Neural cell (in vitro differentiated cells): ENCODE results near the gene PACRGL. TPM values are rescaled to one million over a fixed set of nuclear protein-coding genes. Genes with fewer than 3 reads are reported as not detected.

ENCODE experiments used
- H2AFZ ChIP-seq: fragments of 200-600, 300-800 bp; sonication (generic), shearing (Covaris generic); 2 replicates; pipeline ENCODE4 v1.6.0; 2014; ENCODE audit warnings: low read depth, mild to moderate bottlenecking, antibody characterized with exemption, low read length, moderate library complexity
- H3F3A ChIP-seq: fragments of 200-600 bp; shearing (Covaris generic); 2 replicates; pipeline ENCODE4 v1.6.1; 2016; ENCODE audit warnings: mild to moderate bottlenecking, moderate library complexity, mixed read lengths, antibody characterized with exemption, low read length; ENCODE audit not compliant: insufficient read depth, poor library complexity, severe bottlenecking
- H3K27ac ChIP-seq: fragments of 200-600, 300-800 bp; sonication (generic), shearing (Covaris generic); 2 replicates; pipeline ENCODE4 v1.5.1; 2014; ENCODE audit warnings: mild to moderate bottlenecking, low read length, moderate library complexity
- H3K27me3 ChIP-seq: fragments of 300-800, 200-600 bp; sonication (generic), shearing (Covaris generic); 2 replicates; pipeline ENCODE4 v1.6.0; 2014; ENCODE audit warnings: mild to moderate bottlenecking, low read depth, low read length, moderate library complexity; ENCODE audit not compliant: insufficient read depth
- H3K36me3 ChIP-seq: fragments of 300-800, 200-600 bp; sonication (generic), shearing (Covaris generic); 2 replicates; pipeline ENCODE4 v1.5.1; 2014; ENCODE audit warnings: mild to moderate bottlenecking, antibody characterized with exemption, low read length, moderate library complexity; ENCODE audit not compliant: insufficient read depth
- H3K4me2 ChIP-seq: fragments of 300-800, 200-600 bp; sonication (generic), shearing (Covaris generic); 2 replicates; pipeline ENCODE4 v1.6.0; 2014; ENCODE audit warnings: mild to moderate bottlenecking, low read length
- H3K4me3 ChIP-seq: fragments of 300-800, 200-600 bp; sonication (generic), shearing (Covaris generic); 2 replicates; pipeline ENCODE4 v1.5.1; 2014; ENCODE audit warnings: mild to moderate bottlenecking, low read length, moderate library complexity
- H3K79me2 ChIP-seq: fragments of 200-600 bp; shearing (Covaris generic); replicated peaks from 2 replicates; pipeline ENCODE4 v1.6.0; 2014; ENCODE audit warnings: mild to moderate bottlenecking, low read length, moderate library complexity; ENCODE audit not compliant: insufficient read depth
- H3K9ac ChIP-seq: fragments of 300-800, 200-600 bp; sonication (generic), shearing (Covaris generic); 2 replicates; pipeline ENCODE4 v1.6.1; 2016; ENCODE audit warnings: mild to moderate bottlenecking, low read length, mixed read lengths
- H3K9me2 ChIP-seq: fragments of 200-600 bp; shearing (Covaris generic); 2 replicates; pipeline ENCODE4 v1.6.1; 2016; ENCODE audit warnings: mild to moderate bottlenecking, low read length, mixed read lengths; ENCODE audit not compliant: insufficient read depth
- H3K9me3 ChIP-seq: fragments of 200-600, 300-800 bp; sonication (generic), shearing (Covaris generic); 2 replicates; pipeline ENCODE4 v1.6.1; 2016; ENCODE audit warnings: mild to moderate bottlenecking, mixed run types, low read length, moderate library complexity, mixed read lengths
- H4K20me1 ChIP-seq: fragments of 200-600 bp; shearing (Covaris generic); 2 replicates; pipeline ENCODE4 v1.6.1; 2016; ENCODE audit warnings: mild to moderate bottlenecking, mixed run types; ENCODE audit not compliant: insufficient read depth
- EP300 ChIP-seq: fragments of 450-650 bp; conservative IDR thresholded peaks from 2 replicates; pipeline ENCODE4 v1.6.1; 2014; ENCODE audit warnings: antibody characterized with exemption, mild to moderate bottlenecking, moderate library complexity; ENCODE audit not compliant: poor library complexity, severe bottlenecking
- EZH2 ChIP-seq: fragments of 200-600, 300-800 bp; shearing (Covaris generic), sonication (generic); IDR thresholded peaks from 2 replicates; pipeline ENCODE4 v1.6.1; 2014; ENCODE audit warnings: antibody characterized with exemption, low read length, borderline replicate concordance, mild to moderate bottlenecking; ENCODE audit not compliant: insufficient read depth, poor library complexity, severe bottlenecking
- MXI1 ChIP-seq: fragments of 450-650 bp; conservative IDR thresholded peaks from 2 replicates; pipeline ENCODE4 v1.6.1; 2014; ENCODE audit warnings: antibody characterized with exemption, mild to moderate bottlenecking; ENCODE audit not compliant: poor library complexity, severe bottlenecking
- POLR2AphosphoS5 ChIP-seq: IDR thresholded peaks from 2 replicates; pipeline ENCODE4 v1.6.1; 2012
- RAD21 ChIP-seq: fragments of 450-650 bp; conservative IDR thresholded peaks from 2 replicates; pipeline ENCODE4 v1.6.1; 2014; ENCODE audit warnings: antibody characterized with exemption, mild to moderate bottlenecking, moderate library complexity
- SMC3 ChIP-seq: fragments of 450-650 bp; conservative IDR thresholded peaks from 2 replicates; pipeline ENCODE4 v1.6.1; 2014; ENCODE audit warnings: antibody characterized with exemption, mild to moderate bottlenecking, moderate library complexity; ENCODE audit not compliant: poor library complexity
- TAF1 ChIP-seq: IDR thresholded peaks from 2 replicates; pipeline ENCODE4 v1.6.1; 2012; ENCODE audit warnings: low read depth
- polyA plus RNA-seq: library from polyadenylated mRNA; depleted of rRNA; stranded (reverse); fragments of >200 nt; gene quantifications from 2 replicates; pipeline ENCODE4 v1.2.3, GENCODE V29; 2014
- TF ChIP-seq, protein P1 (sequence below): fragments of 450-650 bp; IDR thresholded peaks from 2 replicates; pipeline ENCODE4 v1.5.1; 2014; ENCODE audit warnings: antibody characterized with exemption, mild to moderate bottlenecking, moderate library complexity; ENCODE audit not compliant: poor library complexity, severe bottlenecking
- TF ChIP-seq, protein P2 (sequence below): IDR thresholded peaks from 2 replicates; pipeline ENCODE4 v1.6.1; 2012; ENCODE audit warnings: borderline replicate concordance

PACRGL gene
- polyA plus RNA-seq, 1 donor from 2014 or later = 41.9 TPM

DNA sequence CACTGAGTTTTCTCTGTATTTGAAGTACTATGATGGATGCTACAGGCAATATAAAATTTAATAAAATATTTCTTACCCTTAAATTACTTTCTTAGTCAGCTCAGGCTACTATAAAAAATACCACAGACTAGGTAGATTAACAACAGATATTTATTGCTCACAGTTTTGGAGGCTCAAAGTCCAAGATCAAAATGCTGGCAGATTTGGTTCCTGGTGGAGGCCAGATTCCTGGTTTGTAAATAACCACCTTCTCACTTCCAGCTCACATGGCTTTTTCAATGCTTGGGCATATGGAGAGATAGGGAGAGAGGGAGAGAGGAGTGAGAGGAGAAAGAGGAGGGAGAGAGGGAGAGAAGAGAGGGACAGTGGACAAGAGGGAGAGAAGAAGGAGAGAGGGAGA lies 24.5 kb upstream of the PACRGL start:
- Histone ChIP-seq H3K4me3 (no peak overlapping the region), H3K79me2 (no peaks in the 10 kb centered on the region), H3K36me3 (no peaks in the 10 kb centered on the region), H3K27ac (no peak overlapping the region), H3K9me3 (no peaks in the 10 kb centered on the region), H3K27me3 (no peaks in the 10 kb centered on the region), H4K20me1 (no peaks in the 10 kb centered on the region), H3K4me2 (no peak overlapping the region), H3K9me2 (no peaks in the 10 kb centered on the region), H2AFZ (no peak overlapping the region), H3F3A (no peaks in the 10 kb centered on the region), H3K9ac (no peak overlapping the region)
- TF ChIP-seq MXI1 (no peak), SMC3 (no peak), EP300 (no peak), RAD21 (no peak), POLR2AphosphoS5 (no peak), EZH2 (no peak), TAF1 (no peak)
- TF ChIP-seq, protein P1, sequence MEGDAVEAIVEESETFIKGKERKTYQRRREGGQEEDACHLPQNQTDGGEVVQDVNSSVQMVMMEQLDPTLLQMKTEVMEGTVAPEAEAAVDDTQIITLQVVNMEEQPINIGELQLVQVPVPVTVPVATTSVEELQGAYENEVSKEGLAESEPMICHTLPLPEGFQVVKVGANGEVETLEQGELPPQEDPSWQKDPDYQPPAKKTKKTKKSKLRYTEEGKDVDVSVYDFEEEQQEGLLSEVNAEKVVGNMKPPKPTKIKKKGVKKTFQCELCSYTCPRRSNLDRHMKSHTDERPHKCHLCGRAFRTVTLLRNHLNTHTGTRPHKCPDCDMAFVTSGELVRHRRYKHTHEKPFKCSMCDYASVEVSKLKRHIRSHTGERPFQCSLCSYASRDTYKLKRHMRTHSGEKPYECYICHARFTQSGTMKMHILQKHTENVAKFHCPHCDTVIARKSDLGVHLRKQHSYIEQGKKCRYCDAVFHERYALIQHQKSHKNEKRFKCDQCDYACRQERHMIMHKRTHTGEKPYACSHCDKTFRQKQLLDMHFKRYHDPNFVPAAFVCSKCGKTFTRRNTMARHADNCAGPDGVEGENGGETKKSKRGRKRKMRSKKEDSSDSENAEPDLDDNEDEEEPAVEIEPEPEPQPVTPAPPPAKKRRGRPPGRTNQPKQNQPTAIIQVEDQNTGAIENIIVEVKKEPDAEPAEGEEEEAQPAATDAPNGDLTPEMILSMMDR = no peak
- TF ChIP-seq, protein P2, sequence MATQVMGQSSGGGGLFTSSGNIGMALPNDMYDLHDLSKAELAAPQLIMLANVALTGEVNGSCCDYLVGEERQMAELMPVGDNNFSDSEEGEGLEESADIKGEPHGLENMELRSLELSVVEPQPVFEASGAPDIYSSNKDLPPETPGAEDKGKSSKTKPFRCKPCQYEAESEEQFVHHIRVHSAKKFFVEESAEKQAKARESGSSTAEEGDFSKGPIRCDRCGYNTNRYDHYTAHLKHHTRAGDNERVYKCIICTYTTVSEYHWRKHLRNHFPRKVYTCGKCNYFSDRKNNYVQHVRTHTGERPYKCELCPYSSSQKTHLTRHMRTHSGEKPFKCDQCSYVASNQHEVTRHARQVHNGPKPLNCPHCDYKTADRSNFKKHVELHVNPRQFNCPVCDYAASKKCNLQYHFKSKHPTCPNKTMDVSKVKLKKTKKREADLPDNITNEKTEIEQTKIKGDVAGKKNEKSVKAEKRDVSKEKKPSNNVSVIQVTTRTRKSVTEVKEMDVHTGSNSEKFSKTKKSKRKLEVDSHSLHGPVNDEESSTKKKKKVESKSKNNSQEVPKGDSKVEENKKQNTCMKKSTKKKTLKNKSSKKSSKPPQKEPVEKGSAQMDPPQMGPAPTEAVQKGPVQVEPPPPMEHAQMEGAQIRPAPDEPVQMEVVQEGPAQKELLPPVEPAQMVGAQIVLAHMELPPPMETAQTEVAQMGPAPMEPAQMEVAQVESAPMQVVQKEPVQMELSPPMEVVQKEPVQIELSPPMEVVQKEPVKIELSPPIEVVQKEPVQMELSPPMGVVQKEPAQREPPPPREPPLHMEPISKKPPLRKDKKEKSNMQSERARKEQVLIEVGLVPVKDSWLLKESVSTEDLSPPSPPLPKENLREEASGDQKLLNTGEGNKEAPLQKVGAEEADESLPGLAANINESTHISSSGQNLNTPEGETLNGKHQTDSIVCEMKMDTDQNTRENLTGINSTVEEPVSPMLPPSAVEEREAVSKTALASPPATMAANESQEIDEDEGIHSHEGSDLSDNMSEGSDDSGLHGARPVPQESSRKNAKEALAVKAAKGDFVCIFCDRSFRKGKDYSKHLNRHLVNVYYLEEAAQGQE = no peak

DNA sequence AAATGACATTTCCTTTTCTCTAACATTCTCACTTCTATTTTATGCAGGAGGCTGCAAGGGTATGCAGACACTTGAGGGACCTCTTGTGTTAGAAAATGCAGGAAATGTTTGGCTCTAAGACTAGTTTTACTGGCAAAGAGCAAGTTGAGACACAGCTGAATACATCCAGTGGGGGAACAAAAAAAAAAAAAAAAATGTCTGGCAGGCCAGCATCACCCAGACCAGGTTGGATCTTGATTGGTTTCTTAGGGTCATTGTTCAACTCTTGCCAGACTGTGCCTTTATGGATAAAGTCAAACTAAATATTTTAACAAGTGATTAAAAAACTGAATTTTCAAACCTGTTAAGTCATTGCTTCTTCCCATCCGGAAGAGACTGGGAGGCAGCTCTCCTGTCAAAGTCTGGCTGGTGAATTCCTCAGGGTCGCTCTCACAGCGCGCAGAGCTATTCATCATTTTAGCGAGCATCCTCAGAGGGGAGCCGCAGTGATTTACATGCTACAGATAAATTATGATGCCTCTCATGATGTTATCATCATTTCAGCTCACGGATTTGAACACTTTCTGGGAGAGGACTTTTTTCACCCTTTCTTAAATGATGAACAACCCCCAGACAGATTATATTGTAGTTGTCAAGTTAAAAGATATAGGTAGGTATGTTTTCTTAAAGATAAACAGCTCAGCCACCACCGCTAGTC lies 23.6 kb upstream of the PACRGL start:
- TF ChIP-seq, protein P2 = no peak
- TF ChIP-seq RAD21 = peak; percentile 20
- TF ChIP-seq, protein P1 = no peak
- peak; percentile 58 for TF ChIP-seq EP300
- TF ChIP-seq POLR2AphosphoS5 = peak; percentile 62
- H3K4me3 ChIP-seq = peak overlapping the region; percentile 37
- no peaks in the 10 kb centered on the region for H3F3A ChIP-seq
- H3K9ac ChIP-seq = no peak overlapping the region
- H3K79me2 ChIP-seq = no peaks in the 10 kb centered on the region
- H3K9me2 ChIP-seq = no peaks in the 10 kb centered on the region
- H3K9me3 ChIP-seq = no peaks in the 10 kb centered on the region
- peak overlapping the region; percentile 38 for H3K4me2 ChIP-seq
- H4K20me1 ChIP-seq = no peaks in the 10 kb centered on the region
- peak overlapping the region; percentile 13 for H3K27ac ChIP-seq
- no peak overlapping the region for H2AFZ ChIP-seq
- no peaks in the 10 kb centered on the region for H3K27me3 ChIP-seq
- no peaks in the 10 kb centered on the region for H3K36me3 ChIP-seq
